Psoas muscle (tissue), 8 donors: ENCODE results near the gene DSC1. TPM values are rescaled to one million over a fixed set of nuclear protein-coding genes. Genes with fewer than 3 reads are reported as not detected.
"Not testable (repeated sequence)": the region's sequence is repeated elsewhere in the genome, so short reads cannot be mapped to it uniquely, and the experiment has no call there.

Experiments
- ATAC-seq, 4 donors: fragments of 200-7000 bp; cut with Tn5 transposase; one replicate each; pipeline ENCODE4 v1.9.1; 2020; ENCODE audit warnings: moderate library complexity in 3 of 4, mild to moderate bottlenecking in 2 of 4
- DNase-seq, 2 donors: peaks; one replicate each; pipeline ENCODE4 v3.0.0-alpha.2; 2020
- H3K27ac ChIP-seq: fragments of 200-600 bp; one replicate; pipeline ENCODE4 v1.8.0; 2022
- H3K27me3 ChIP-seq, 3 donors: fragments of 200-600 bp in 1 of 3; one replicate each; pipeline versions ENCODE4 v1.6.1 to v1.8.0; 2013 to 2022; ENCODE audit warnings: low read length in 2 of 3, mild to moderate bottlenecking in 2 of 3, moderate library complexity in 1 of 3; ENCODE audit not compliant: insufficient read depth in 3 of 3
- H3K36me3 ChIP-seq, 2 donors: fragments of 200-600 bp in 1 of 2; one replicate each; pipeline versions ENCODE4 v1.6.1 to v1.8.0; 2013 to 2022; ENCODE audit warnings: low read depth in 1 of 2, mild to moderate bottlenecking in 1 of 2, moderate library complexity in 1 of 2; ENCODE audit not compliant: insufficient read depth in 1 of 2
- H3K4me1 ChIP-seq: fragments of 200-600 bp; one replicate; pipeline ENCODE4 v1.8.0; 2022
- H3K4me3 ChIP-seq: fragments of 200-600 bp; one replicate; pipeline ENCODE4 v1.8.0; 2022; ENCODE audit warnings: mild to moderate bottlenecking
- H3K9me3 ChIP-seq: fragments of 200-600 bp; one replicate; pipeline ENCODE4 v1.8.0; 2022
- CTCF ChIP-seq: fragments of 200-600 bp; IDR thresholded peaks from one replicate; pipeline ENCODE4 v1.8.0; 2022; ENCODE audit warnings: antibody characterized with exemption
- WGBS, 3 donors: extraction: QIAGEN DNeasy Blood & Tissue Kit; methylation state at CpG; one replicate each; pipeline versions ENCODE4 v1.1.6 to v1.1.7; 2013; 5-methylcytosine and 5-hydroxymethylcytosine counted together
- intact Hi-C, 2 donors: fragments of 100-400 bp; cut with DNase I; formaldehyde crosslinking; loops; one replicate each; pipeline versions ENCODE4 v1.11.0 to v1.14.2; 2022
- polyA plus RNA-seq, 3 donors: library from polyadenylated mRNA; stranded (reverse); fragments of 200-250 nt; gene quantifications; one replicate each; pipeline ENCODE4 v1.2.3, GENCODE V29; 2013
- total RNA-seq, 4 donors: library from RNA; stranded (reverse); fragmentation: NEBNext Ultra II Directional in 2 of 4; extraction: Animal tissue kit (Norgen Biotek cat#: 25700) in 2 of 4; gene quantifications; one replicate each; pipeline versions ENCODE4 v1.2.1 to v1.2.4, GENCODE V29; 2021 to 2023
- donor health status: healthy with polysubstance abuse.
- donor health status: DM: no; HTN: no; CAD: no; lungs with moderate emphysema.
- donor health status: Bipolar disorder and iron deficiency.
- donor health status: healthy.
- donor health status: DM: yes; HTN: yes; CAD: no.
- donor health status: DM: no; HTN: no; CAD: no.
- donor health status: DM: no; HTN: no; CAD: no.
- donor health status: DM: yes; HTN: yes; CAD: no.

DSC1 gene
- total and polyA plus RNA-seq, 7 donors, result not detected

- H3K9me3 ChIP-seq, result no peaks in the 10 kb centered on the region
- TF ChIP-seq CTCF, result no peak
- intact Hi-C loops, result no loop called here
- 79 to 90% (median 85%) methylated on average over 3 of the region's 3 CpGs for WGBS, 3 donors
- ATAC-seq (no peak), DNase-seq (no peak)
- H3K4me1 ChIP-seq, result no peaks in the 10 kb centered on the region
- H3K27ac ChIP-seq, result no peak overlapping the region
- H3K36me3 ChIP-seq, result no peaks in the 10 kb centered on the region
- no peaks in the 10 kb centered on the region for H3K27me3 ChIP-seq
- no peak overlapping the region for H3K4me3 ChIP-seq
These were observed 19.6 kb downstream of the DSC1 start for GRCh38 chr18:31143025-31143424.

GRCh38 chr18:31138709-31139108 lies 23.9 kb downstream of the DSC1 start:
- TF ChIP-seq CTCF, result no peak
- Histone ChIP-seq H3K9me3 (no peaks in the 10 kb centered on the region), H3K36me3 (no peaks in the 10 kb centered on the region), H3K27ac (no peak overlapping the region), H3K27me3 (no peaks in the 10 kb centered on the region), H3K4me3 (no peak overlapping the region), H3K4me1 (no peaks in the 10 kb centered on the region)
- ATAC-seq (no peak), DNase-seq (no peak)
- 48 to 54% (median 53%) methylated on average over 1 of the region's 1 CpG for WGBS, 3 donors
- intact Hi-C loops, result no loop called here

- TF ChIP-seq CTCF, result no peak
- H3K4me1 ChIP-seq, result no peaks in the 10 kb centered on the region
- H3K27ac ChIP-seq, result no peak overlapping the region
- H3K9me3 ChIP-seq, result no peaks in the 10 kb centered on the region
- no peaks in the 10 kb centered on the region for H3K36me3 ChIP-seq
- DNase-seq (no peak), ATAC-seq (no peak)
- intact Hi-C loops, result no loop called here
- no peak overlapping the region for H3K4me3 ChIP-seq
- H3K27me3 ChIP-seq, result no peaks in the 10 kb centered on the region
- WGBS, 3 donors, result 84 to 88% (median 87%) methylated on average over 4 of the region's 4 CpGs
These were observed 27.6 kb downstream of the DSC1 start for GRCh38 chr18:31134988-31135529.

- no peak overlapping the region for H3K27ac ChIP-seq
- H3K27me3 ChIP-seq, result no peaks in the 10 kb centered on the region
- TF ChIP-seq CTCF, result no peak
- 59 to 78% (median 63%) methylated on average over 1 of the region's 1 CpG for WGBS, 3 donors
- ATAC-seq, result no peak
- H3K4me3 ChIP-seq, result no peak overlapping the region
- no peaks in the 10 kb centered on the region for H3K4me1 ChIP-seq
- no peak for DNase-seq
- no peaks in the 10 kb centered on the region for H3K36me3 ChIP-seq
- H3K9me3 ChIP-seq, result no peaks in the 10 kb centered on the region
- intact Hi-C loops, result no loop called here
These were observed 33.1 kb downstream of the DSC1 start for GRCh38 chr18:31129398-31130115.

GRCh38 chr18:31125878-31126277 lies 36.8 kb downstream of the DSC1 start:
- no peak for ATAC-seq

GRCh38 chr18:31123125-31123524 lies 39.5 kb downstream of the DSC1 start:
- intact Hi-C loops, H3K27me3 ChIP-seq, H3K4me1 ChIP-seq, H3K4me3 ChIP-seq, H3K27ac ChIP-seq, H3K36me3 ChIP-seq, DNase-seq, ATAC-seq, H3K9me3 ChIP-seq: not testable (repeated sequence)
- 76 to 85% (median 81%) methylated on average over 2 of the region's 2 CpGs for WGBS, 3 donors

More at GRCh38 chr18:31125878-31126277, 36.8 kb downstream of the DSC1 start:
- Histone ChIP-seq H3K9me3 (no peaks in the 10 kb centered on the region), H3K4me1 (no peaks in the 10 kb centered on the region), H3K4me3 (no peak overlapping the region), H3K27me3 (no peaks in the 10 kb centered on the region), H3K36me3 (no peaks in the 10 kb centered on the region), H3K27ac (no peak overlapping the region)
- WGBS, 3 donors, result 79 to 92% (median 92%) methylated on average over 1 of the region's 1 CpG
- DNase-seq, result no peak
- intact Hi-C loops, result no loop called here
- TF ChIP-seq CTCF, result no peak
